ENCODE data around the gene RSPH1. TPM values are rescaled to one million over a fixed set of nuclear protein-coding genes. Genes with fewer than 3 reads are reported as not detected.

The RSPH1 gene
- polyA plus RNA-seq, 1 of the 3 experiments (the other 2 are of a cell fraction), result 0.97 TPM

- no peak overlapping the region for H2AFZ ChIP-seq (ENCODE audit: low read depth)
- no peaks in the 10 kb centered on the region for H3F3A ChIP-seq (replicated peaks; ENCODE audit: insufficient read depth)
- peaks cover 0 to 9% of the 10 kb centered on the region in 2 experiments; a peak in 2 of 4 replicates for H3K4me1 ChIP-seq (ENCODE audit: control insufficient read depth in 1 of 2, insufficient read depth in 2 of 2, low read depth in 1 of 2, low read length in 1 of 2)
- ChIA-PET CTCF (interaction anchor here (1.7 kb wide), 1 partner anchor 357 kb away, joined by 4 read pairs; no protein-coding TSS in a partner anchor), POLR2A (no interaction called here)
- no peak overlapping the region for H3K4me2 ChIP-seq
- no peak overlapping the region for H3K27ac ChIP-seq (ENCODE audit: low read depth in 2 of 2, low read length in 1 of 2)
- H3K9me2 ChIP-seq, result no peaks in the 10 kb centered on the region
- WGBS (ENCODE audit: low lambda C conversion rate), result 61% methylated on average over 12 of the region's 14 CpGs
- H3K4me3 ChIP-seq (ENCODE audit: low read depth in 2 of 2, low read length in 1 of 2), result no peak overlapping the region
- no peaks in the 10 kb centered on the region for H3K36me3 ChIP-seq (replicated peaks in 1 of 2; ENCODE audit: control insufficient read depth in 1 of 2, insufficient read depth in 2 of 2, low read length in 1 of 2)
- peak; percentile 43 for DNase-seq
- no peaks in the 10 kb centered on the region for H4K20me1 ChIP-seq (ENCODE audit: insufficient read depth)
- H3K79me2 ChIP-seq (ENCODE audit: insufficient read depth), result no peaks in the 10 kb centered on the region
- no peaks in the 10 kb centered on the region for H3K27me3 ChIP-seq (ENCODE audit: insufficient read depth)
- no peaks in the 10 kb centered on the region for H3K9me3 ChIP-seq
- TF ChIP-seq FOXJ3 (CRISPR knock-in tag; IDR thresholded peaks at IDR 0.05) (no peak), CHD2 (IDR thresholded peaks at IDR 0.05; ENCODE audit: low read length, partially characterized antibody) (no peak), USF1 (IDR thresholded peaks at IDR 0.05; ENCODE audit: borderline replicate concordance, low read depth) (no peak), IRF3 (IDR thresholded peaks at IDR 0.05; ENCODE audit: low read depth, low read length) (no peak), FOSL2 (IDR thresholded peaks at IDR 0.05; ENCODE audit: borderline replicate concordance, low read depth) (no peak), MEF2A (IDR thresholded peaks at IDR 0.05; ENCODE audit: borderline replicate concordance, low read depth) (no peak)
- H3K9ac ChIP-seq, result no peak overlapping the region
Observed at GRCh38 chr21:42474043-42474831, 21.8 kb downstream of the RSPH1 start.

- H3K4me3 ChIP-seq (ENCODE audit: low read depth in 2 of 2, low read length in 1 of 2), result no peak overlapping the region
- no peak for DNase-seq
- no peaks in the 10 kb centered on the region for H3F3A ChIP-seq (replicated peaks; ENCODE audit: insufficient read depth)
- H3K27me3 ChIP-seq (ENCODE audit: insufficient read depth), result no peaks in the 10 kb centered on the region
- ChIA-PET CTCF (interaction anchor here (1.7 kb wide), 1 partner anchor 356 kb away, joined by 4 read pairs; no protein-coding TSS in a partner anchor), POLR2A (no interaction called here)
- no peaks in the 10 kb centered on the region for H4K20me1 ChIP-seq (ENCODE audit: insufficient read depth)
- no peak overlapping the region for H3K27ac ChIP-seq (ENCODE audit: low read depth in 2 of 2, low read length in 1 of 2)
- WGBS (ENCODE audit: low lambda C conversion rate), result 67% methylated on average over 8 of the region's 9 CpGs
- H3K9me2 ChIP-seq, result no peaks in the 10 kb centered on the region
- H3K4me1 ChIP-seq (ENCODE audit: control insufficient read depth in 1 of 2, insufficient read depth in 2 of 2, low read depth in 1 of 2, low read length in 1 of 2), result peaks cover 0 to 9% of the 10 kb centered on the region in 2 experiments; a peak in 2 of 4 replicates
- no peaks in the 10 kb centered on the region for H3K79me2 ChIP-seq (ENCODE audit: insufficient read depth)
- H3K4me2 ChIP-seq, result no peak overlapping the region
- TF ChIP-seq USF1 (IDR thresholded peaks at IDR 0.05; ENCODE audit: borderline replicate concordance, low read depth) (no peak), FOSL2 (IDR thresholded peaks at IDR 0.05; ENCODE audit: borderline replicate concordance, low read depth) (no peak), CHD2 (IDR thresholded peaks at IDR 0.05; ENCODE audit: low read length, partially characterized antibody) (no peak), RXRA (IDR thresholded peaks at IDR 0.05; ENCODE audit: borderline replicate concordance, low read depth) (no peak), MEF2A (IDR thresholded peaks at IDR 0.05; ENCODE audit: borderline replicate concordance, low read depth) (no peak), SIN3A (IDR thresholded peaks at IDR 0.05; ENCODE audit: borderline replicate concordance, low read depth, low read length) (no peak), RCOR1 (IDR thresholded peaks at IDR 0.05; ENCODE audit: low read length) (no peak), NFIC (IDR thresholded peaks at IDR 0.05; ENCODE audit: borderline replicate concordance) (no peak), TCF12 (IDR thresholded peaks at IDR 0.05) (no peak), SMC3 (IDR thresholded peaks at IDR 0.05; ENCODE audit: low read depth, low read length) (no peak), RAD21 (IDR thresholded peaks at IDR 0.05; ENCODE audit: low read length) (no peak), JUND (IDR thresholded peaks at IDR 0.05) (no peak), ZBTB33 (IDR thresholded peaks at IDR 0.05; ENCODE audit: borderline replicate concordance, low read depth) (no peak), MXI1 (IDR thresholded peaks at IDR 0.05; ENCODE audit: low read depth, low read length) (no peak), POLR2AphosphoS5 (IDR thresholded peaks at IDR 0.05; ENCODE audit: low read depth, low read length) (no peak), EZH2phosphoT487 (IDR thresholded peaks at IDR 0.05; ENCODE audit: borderline replicate concordance, low read depth) (no peak), FOXM1 (IDR thresholded peaks at IDR 0.05; ENCODE audit: low read depth) (no peak)
- no peak overlapping the region for H3K9ac ChIP-seq
- H2AFZ ChIP-seq (ENCODE audit: low read depth), result no peak overlapping the region
- H3K36me3 ChIP-seq (replicated peaks in 1 of 2; ENCODE audit: control insufficient read depth in 1 of 2, insufficient read depth in 2 of 2, low read length in 1 of 2), result no peaks in the 10 kb centered on the region
- no peaks in the 10 kb centered on the region for H3K9me3 ChIP-seq
Observed at GRCh38 chr21:42473498-42474042, 22.5 kb downstream of the RSPH1 start.
